ENCODE data around the gene SFN.
"Not testable (repeated sequence)": the region's sequence is repeated elsewhere in the genome, so short reads cannot be mapped to it uniquely, and the experiment has no call there.

Gene SFN

DNA sequence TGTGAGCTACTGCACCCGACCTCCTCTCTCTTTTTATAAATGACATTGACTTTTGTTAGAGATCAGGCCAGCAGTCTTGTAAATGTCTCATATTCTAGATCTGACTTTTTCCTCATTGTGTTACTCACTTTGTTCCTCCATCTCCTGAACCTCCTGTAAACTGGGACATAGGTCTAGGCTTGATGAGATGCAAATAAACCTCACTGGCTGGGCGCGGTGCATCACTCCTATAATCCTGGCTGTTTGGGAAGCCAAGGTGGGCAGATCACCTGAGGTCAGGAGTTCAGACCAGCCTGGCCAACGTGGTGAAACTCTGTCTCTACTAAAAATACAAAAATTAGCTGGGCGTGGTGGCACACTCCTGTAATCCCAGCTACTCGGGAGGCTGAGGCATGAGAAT, 15.1 kb upstream of the SFN start:
- H2BK120ac ChIP-seq (ENCODE audit: insufficient read depth, low read length, poor library complexity); H2AFZ ChIP-seq (ENCODE audit: insufficient read depth, low read length, poor library complexity); H4K12ac ChIP-seq (ENCODE audit: low read depth, low read length); H3K4me1 ChIP-seq (ENCODE audit: control insufficient read depth in 1 of 2, insufficient read depth in 2 of 2, low read length in 2 of 2); H3K27me3 ChIP-seq (ENCODE audit: insufficient read depth, low read length); H3K14ac ChIP-seq (ENCODE audit: low read length); DNase-seq; H3K79me2 ChIP-seq (ENCODE audit: control insufficient read depth, insufficient read depth, low read length, poor library complexity); H3K4ac ChIP-seq (ENCODE audit: low read depth, low read length); H4K91ac ChIP-seq (ENCODE audit: low read depth, low read length); H3K27ac ChIP-seq (ENCODE audit: low read depth, low read length); H3K79me1 ChIP-seq (ENCODE audit: low read length); H2AK5ac ChIP-seq (ENCODE audit: low read length); H3K18ac ChIP-seq (ENCODE audit: low read length); H3K4me3 ChIP-seq (ENCODE audit: low read depth, low read length); H2BK5ac ChIP-seq (ENCODE audit: low read depth, low read length, poor library complexity); H3K9me3 ChIP-seq (ENCODE audit: insufficient read depth, low read depth, low read length); H3K9ac ChIP-seq (ENCODE audit: low read length); H3K23ac ChIP-seq (ENCODE audit: low read length); H3K4me2 ChIP-seq (ENCODE audit: low read length); H2BK12ac ChIP-seq (ENCODE audit: low read length); H4K8ac ChIP-seq (ENCODE audit: low read depth, low read length): not testable (repeated sequence)
- WGBS (ENCODE audit: extremely low coverage, insufficient coverage, insufficient read length), result no CpG with 5 or more reads among the region's 6 CpGs
- H3K36me3 ChIP-seq (ENCODE audit: control insufficient read depth in 1 of 2, insufficient read depth in 2 of 2, low read length in 2 of 2), result peaks cover 49 to 59% of the 10 kb centered on the region in 2 experiments

DNA sequence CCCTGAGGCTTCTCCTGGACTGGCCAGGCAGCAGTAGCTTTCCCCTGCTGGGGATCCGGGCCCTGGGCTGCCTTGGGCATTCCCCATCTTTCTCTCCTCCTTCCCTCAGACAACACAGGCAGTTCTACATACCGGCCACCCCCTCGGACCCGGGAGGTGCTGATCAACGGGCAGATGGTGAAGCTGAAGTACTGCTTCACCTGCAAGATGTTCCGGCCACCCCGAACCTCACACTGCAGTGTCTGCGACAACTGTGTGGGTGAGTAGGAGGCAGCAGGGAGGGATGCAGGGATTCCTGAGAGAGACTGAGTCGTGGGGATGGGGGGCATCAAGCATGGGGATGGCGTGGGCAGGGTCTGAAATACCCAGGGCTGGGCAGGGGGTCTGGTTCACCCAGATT, 14.4 kb upstream of the SFN start:
- H3K14ac ChIP-seq (ENCODE audit: low read length), result no peak overlapping the region
- H4K12ac ChIP-seq (ENCODE audit: low read depth, low read length), result no peak overlapping the region
- no peak overlapping the region for H2BK5ac ChIP-seq (ENCODE audit: low read depth, low read length, poor library complexity)
- no peak overlapping the region for H3K9ac ChIP-seq (ENCODE audit: low read length)
- H3K4me2 ChIP-seq (ENCODE audit: low read length), result no peak overlapping the region
- no peak overlapping the region for H2AK5ac ChIP-seq (ENCODE audit: low read length)
- H4K91ac ChIP-seq (ENCODE audit: low read depth, low read length), result no peak overlapping the region
- no peaks in the 10 kb centered on the region for H3K4me1 ChIP-seq (ENCODE audit: control insufficient read depth in 1 of 2, insufficient read depth in 2 of 2, low read length in 2 of 2)
- no peaks in the 10 kb centered on the region for H3K27me3 ChIP-seq (ENCODE audit: insufficient read depth, low read length)
- no peaks in the 10 kb centered on the region for H3K79me1 ChIP-seq (ENCODE audit: low read length)
- H3K79me2 ChIP-seq (ENCODE audit: control insufficient read depth, insufficient read depth, low read length, poor library complexity), result no peaks in the 10 kb centered on the region
- no peak overlapping the region for H3K4me3 ChIP-seq (ENCODE audit: low read depth, low read length)
- H2BK12ac ChIP-seq (ENCODE audit: low read length), result no peak overlapping the region
- no peak overlapping the region for H3K27ac ChIP-seq (ENCODE audit: low read depth, low read length)
- H2AFZ ChIP-seq (ENCODE audit: insufficient read depth, low read length, poor library complexity), result no peak overlapping the region
- H2BK120ac ChIP-seq (ENCODE audit: insufficient read depth, low read length, poor library complexity), result no peak overlapping the region
- WGBS (ENCODE audit: extremely low coverage, insufficient coverage, insufficient read length), result no CpG with 5 or more reads among the region's 10 CpGs
- no peak overlapping the region for H3K18ac ChIP-seq (ENCODE audit: low read length)
- H3K4ac ChIP-seq (ENCODE audit: low read depth, low read length), result no peak overlapping the region
- no peaks in the 10 kb centered on the region for H3K9me3 ChIP-seq (ENCODE audit: insufficient read depth, low read depth, low read length)
- no peak overlapping the region for H4K8ac ChIP-seq (ENCODE audit: low read depth, low read length)
- peaks cover 53 to 63% of the 10 kb centered on the region in 2 experiments for H3K36me3 ChIP-seq (ENCODE audit: control insufficient read depth in 1 of 2, insufficient read depth in 2 of 2, low read length in 2 of 2)
- no peak overlapping the region for H3K23ac ChIP-seq (ENCODE audit: low read length)
- DNase-seq, result no peak

DNA sequence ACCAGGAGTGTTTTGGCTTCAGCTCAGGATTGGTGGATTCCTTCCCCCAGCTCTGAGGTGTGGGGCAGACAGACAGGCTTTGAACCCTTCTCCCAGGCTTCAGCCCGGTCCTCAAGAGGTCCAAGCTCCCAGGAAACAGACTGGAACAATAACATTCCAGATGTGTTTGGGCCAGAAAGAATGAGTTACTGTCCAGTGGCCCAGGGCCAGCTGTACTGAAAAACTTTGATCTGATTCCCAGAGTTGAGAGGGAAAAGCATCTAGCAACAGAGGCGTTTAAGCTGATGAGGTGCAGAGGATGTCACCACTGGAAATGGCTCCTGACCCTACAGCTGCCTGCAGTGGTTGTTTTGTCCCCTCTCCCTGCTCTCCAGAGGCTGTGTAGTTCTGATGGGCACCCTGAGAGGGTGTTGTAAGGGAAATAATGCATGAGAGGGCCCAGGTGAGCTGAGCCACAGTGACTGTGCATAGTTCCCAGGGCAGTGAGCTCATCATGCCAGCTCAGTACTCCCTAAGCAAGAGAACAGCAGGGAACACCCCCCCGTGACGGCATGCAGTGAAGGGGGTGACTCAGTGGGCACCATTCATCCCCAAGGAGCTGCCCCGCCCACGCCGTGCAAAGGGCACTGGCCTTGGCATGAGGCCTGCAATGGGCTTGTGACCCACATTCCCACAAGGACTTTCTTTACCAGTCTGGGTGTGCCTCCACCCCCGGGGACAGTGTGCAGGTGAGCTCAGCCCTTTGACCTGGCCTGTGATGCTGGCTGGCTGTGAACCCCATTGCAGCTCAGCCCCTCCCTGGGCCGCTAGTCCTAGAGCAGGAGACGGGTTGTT, 13.8 kb upstream of the SFN start:
- no peaks in the 10 kb centered on the region for H3K9me3 ChIP-seq (ENCODE audit: insufficient read depth, low read depth, low read length)
- no peak overlapping the region for H2BK12ac ChIP-seq (ENCODE audit: low read length)
- H4K8ac ChIP-seq (ENCODE audit: low read depth, low read length), result no peak overlapping the region
- WGBS (ENCODE audit: extremely low coverage, insufficient coverage, insufficient read length), result no CpG with 5 or more reads among the region's 10 CpGs
- H3K79me1 ChIP-seq (ENCODE audit: low read length), result no peaks in the 10 kb centered on the region
- no peaks in the 10 kb centered on the region for H3K79me2 ChIP-seq (ENCODE audit: control insufficient read depth, insufficient read depth, low read length, poor library complexity)
- H3K4me2 ChIP-seq (ENCODE audit: low read length), result no peak overlapping the region
- no peak overlapping the region for H2AK5ac ChIP-seq (ENCODE audit: low read length)
- H2BK5ac ChIP-seq (ENCODE audit: low read depth, low read length, poor library complexity), result no peak overlapping the region
- H3K4me3 ChIP-seq (ENCODE audit: low read depth, low read length), result no peak overlapping the region
- no peak overlapping the region for H3K18ac ChIP-seq (ENCODE audit: low read length)
- H3K4ac ChIP-seq (ENCODE audit: low read depth, low read length), result no peak overlapping the region
- H3K4me1 ChIP-seq (ENCODE audit: control insufficient read depth in 1 of 2, insufficient read depth in 2 of 2, low read length in 2 of 2), result no peaks in the 10 kb centered on the region
- no peak overlapping the region for H4K12ac ChIP-seq (ENCODE audit: low read depth, low read length)
- H4K91ac ChIP-seq (ENCODE audit: low read depth, low read length), result no peak overlapping the region
- no peak overlapping the region for H3K14ac ChIP-seq (ENCODE audit: low read length)
- no peak overlapping the region for H3K23ac ChIP-seq (ENCODE audit: low read length)
- H3K36me3 ChIP-seq (ENCODE audit: control insufficient read depth in 1 of 2, insufficient read depth in 2 of 2, low read length in 2 of 2), result peaks cover 58 to 66% of the 10 kb centered on the region in 2 experiments
- DNase-seq, result no peak
- no peak overlapping the region for H2AFZ ChIP-seq (ENCODE audit: insufficient read depth, low read length, poor library complexity)
- H3K27me3 ChIP-seq (ENCODE audit: insufficient read depth, low read length), result no peaks in the 10 kb centered on the region
- H3K9ac ChIP-seq (ENCODE audit: low read length), result no peak overlapping the region
- no peak overlapping the region for H2BK120ac ChIP-seq (ENCODE audit: insufficient read depth, low read length, poor library complexity)
- H3K27ac ChIP-seq (ENCODE audit: low read depth, low read length), result no peak overlapping the region

DNA sequence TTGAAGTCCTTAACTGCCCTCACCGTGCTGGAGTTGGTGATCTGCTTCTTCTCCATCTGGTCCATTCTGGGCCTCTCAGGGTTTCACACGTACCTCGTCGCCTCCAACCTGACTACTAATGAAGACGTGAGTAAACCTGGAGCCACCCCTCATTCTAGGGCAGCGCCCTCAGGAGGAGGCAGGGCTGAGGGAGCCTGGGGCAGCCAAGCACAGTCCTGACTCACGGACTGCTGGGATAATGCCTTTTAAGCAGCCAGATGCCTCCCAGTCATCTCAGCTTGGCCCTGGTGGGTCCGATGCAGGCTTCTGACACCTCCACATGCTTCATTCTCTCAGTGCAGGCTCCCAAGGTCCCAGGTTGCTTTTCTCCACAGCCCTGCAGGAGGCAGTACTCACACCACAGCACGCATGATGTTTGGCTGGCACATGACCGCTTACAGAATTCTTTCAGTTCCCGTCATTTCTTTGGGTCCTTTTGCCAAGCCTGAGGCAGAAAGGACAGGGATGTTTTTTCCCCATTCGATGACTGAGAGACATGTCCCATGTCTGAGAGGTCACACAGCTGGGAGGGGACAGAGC, 11.8 kb upstream of the SFN start:
- H3K36me3 ChIP-seq (ENCODE audit: control insufficient read depth in 1 of 2, insufficient read depth in 2 of 2, low read length in 2 of 2), result peaks cover 71 to 79% of the 10 kb centered on the region in 2 experiments
- no peak overlapping the region for H2AK5ac ChIP-seq (ENCODE audit: low read length)
- no peak overlapping the region for H4K12ac ChIP-seq (ENCODE audit: low read depth, low read length)
- no peak overlapping the region for H2AFZ ChIP-seq (ENCODE audit: insufficient read depth, low read length, poor library complexity)
- H3K9ac ChIP-seq (ENCODE audit: low read length), result no peak overlapping the region
- no peak overlapping the region for H2BK12ac ChIP-seq (ENCODE audit: low read length)
- no peak overlapping the region for H3K4me2 ChIP-seq (ENCODE audit: low read length)
- H2BK120ac ChIP-seq (ENCODE audit: insufficient read depth, low read length, poor library complexity), result no peak overlapping the region
- H3K27ac ChIP-seq (ENCODE audit: low read depth, low read length), result no peak overlapping the region
- H4K91ac ChIP-seq (ENCODE audit: low read depth, low read length), result no peak overlapping the region
- no CpG with 5 or more reads among the region's 12 CpGs for WGBS (ENCODE audit: extremely low coverage, insufficient coverage, insufficient read length)
- no peak overlapping the region for H3K23ac ChIP-seq (ENCODE audit: low read length)
- H3K27me3 ChIP-seq (ENCODE audit: insufficient read depth, low read length), result no peaks in the 10 kb centered on the region
- H3K79me1 ChIP-seq (ENCODE audit: low read length), result no peaks in the 10 kb centered on the region
- no peak overlapping the region for H4K8ac ChIP-seq (ENCODE audit: low read depth, low read length)
- peaks cover under 1% of the 10 kb centered on the region for H3K9me3 ChIP-seq (ENCODE audit: insufficient read depth, low read depth, low read length)
- H3K4me1 ChIP-seq (ENCODE audit: control insufficient read depth in 1 of 2, insufficient read depth in 2 of 2, low read length in 2 of 2), result peaks cover 0 to 1% of the 10 kb centered on the region in 2 experiments
- no peaks in the 10 kb centered on the region for H3K79me2 ChIP-seq (ENCODE audit: control insufficient read depth, insufficient read depth, low read length, poor library complexity)
- no peak overlapping the region for H2BK5ac ChIP-seq (ENCODE audit: low read depth, low read length, poor library complexity)
- H3K4me3 ChIP-seq (ENCODE audit: low read depth, low read length), result no peak overlapping the region
- no peak overlapping the region for H3K4ac ChIP-seq (ENCODE audit: low read depth, low read length)
- peak in 1 of 2 donors; percentile 14 for DNase-seq
- H3K18ac ChIP-seq (ENCODE audit: low read length), result no peak overlapping the region
- no peak overlapping the region for H3K14ac ChIP-seq (ENCODE audit: low read length)

Data from trophoblast cell (in vitro differentiated cells and primary cell).